HG03139 (cell line): ENCODE results near the gene H2AZ2.
"Not testable (repeated sequence)": the region's sequence is repeated elsewhere in the genome, so short reads cannot be mapped to it uniquely, and the experiment has no call there.

Source experiments
- ATAC-seq: cut with Tn5 transposase; IDR thresholded peaks from one replicate; pipeline ENCODE4 v1.9.1; 2021; ENCODE audit not compliant: unreplicated experiment

Gene H2AZ2

DNA sequence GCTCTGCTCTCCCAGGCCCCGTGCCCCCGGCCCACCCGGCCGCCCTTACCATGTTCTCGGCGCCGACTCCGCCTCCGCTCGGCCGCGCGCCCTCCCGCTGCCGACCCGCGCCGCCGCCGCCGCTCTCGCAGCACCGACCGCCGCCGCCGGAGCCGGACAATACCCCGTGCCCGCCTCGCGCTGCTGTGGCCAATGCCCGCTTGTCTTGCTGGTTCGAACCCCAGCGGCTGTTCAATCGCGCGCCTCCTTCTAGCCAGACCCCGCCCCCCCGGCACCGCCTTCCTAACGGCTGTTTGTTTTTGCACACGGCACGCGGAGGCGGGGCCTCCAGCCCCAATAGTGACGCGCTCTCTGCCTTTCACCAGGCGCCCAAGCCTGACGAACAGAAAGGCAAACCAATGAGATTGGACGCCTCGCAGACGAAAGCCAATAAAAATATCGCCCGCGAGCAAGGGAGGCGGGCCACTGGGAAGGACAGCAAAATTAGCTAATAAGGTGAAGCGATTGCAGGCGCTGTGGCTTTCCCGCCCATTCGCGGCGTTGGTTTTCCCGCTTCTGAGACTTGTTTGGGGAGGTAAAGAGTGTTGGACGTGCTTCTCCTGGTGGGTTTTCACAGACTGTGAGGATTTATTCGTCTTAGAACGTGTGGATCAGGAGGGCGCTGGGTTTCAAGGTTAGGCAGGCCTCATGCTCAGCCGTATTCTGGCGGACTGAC is at the start of gene H2AZ2:
Gene H2AZ2 (minus strand): TSS at position 168 of the 715 bp plus-strand sequence. CDS start 116 bp downstream, at position 52.
- peak; percentile 77 for ATAC-seq

DNA sequence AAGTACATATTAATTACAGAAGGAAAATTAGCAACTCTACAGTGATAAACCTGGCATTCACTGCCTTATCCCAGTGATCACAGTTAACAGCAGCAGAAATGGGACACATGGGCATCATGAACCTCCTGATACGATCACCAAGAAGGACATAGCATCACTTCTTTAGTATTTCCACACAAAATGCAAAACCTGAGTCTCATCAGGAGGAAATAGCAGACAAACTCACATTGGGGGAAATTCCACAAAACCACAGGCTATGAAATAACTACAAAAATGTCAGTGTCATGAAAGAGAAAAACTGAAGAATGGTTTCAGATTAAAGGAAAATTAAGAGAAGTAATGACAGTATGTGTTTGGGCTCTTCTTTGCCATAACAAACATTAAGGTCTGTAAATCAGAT is 49.4 kb upstream of the H2AZ2 start:
- ATAC-seq, result no peak

DNA sequence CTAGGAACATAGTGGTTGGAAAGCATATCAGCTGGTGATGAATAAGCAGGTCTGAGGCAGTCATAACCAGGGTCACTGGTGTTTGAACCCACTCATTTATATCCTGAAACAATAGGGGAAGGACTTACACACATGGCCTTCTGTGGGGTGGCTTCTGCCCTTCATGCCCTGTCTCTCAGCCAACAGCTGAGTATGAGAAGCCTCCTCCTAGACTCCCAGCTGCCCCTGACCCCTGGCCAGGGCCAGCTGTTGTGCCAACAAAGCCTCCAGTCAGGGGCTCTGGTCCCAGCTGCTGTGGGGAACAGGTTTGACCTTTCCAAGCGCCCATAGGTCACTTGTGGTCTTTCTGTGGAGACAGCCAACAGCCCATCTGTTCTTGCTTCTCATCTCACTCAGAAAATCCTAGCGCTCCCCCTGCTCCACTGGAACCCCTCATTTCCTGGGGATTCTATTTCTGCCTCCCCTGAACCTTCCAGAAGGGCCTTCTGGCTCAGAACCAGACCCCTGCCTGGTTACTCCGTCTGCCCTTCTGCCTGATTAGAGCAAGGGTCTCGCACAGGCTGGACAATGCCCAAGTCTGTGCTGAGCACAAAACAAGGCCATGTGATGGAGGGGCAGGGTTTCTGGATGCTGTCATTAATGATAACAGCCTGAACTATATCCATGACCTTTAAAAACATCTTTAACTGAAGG is 47.1 kb upstream of the H2AZ2 start:
- no peak for ATAC-seq

DNA sequence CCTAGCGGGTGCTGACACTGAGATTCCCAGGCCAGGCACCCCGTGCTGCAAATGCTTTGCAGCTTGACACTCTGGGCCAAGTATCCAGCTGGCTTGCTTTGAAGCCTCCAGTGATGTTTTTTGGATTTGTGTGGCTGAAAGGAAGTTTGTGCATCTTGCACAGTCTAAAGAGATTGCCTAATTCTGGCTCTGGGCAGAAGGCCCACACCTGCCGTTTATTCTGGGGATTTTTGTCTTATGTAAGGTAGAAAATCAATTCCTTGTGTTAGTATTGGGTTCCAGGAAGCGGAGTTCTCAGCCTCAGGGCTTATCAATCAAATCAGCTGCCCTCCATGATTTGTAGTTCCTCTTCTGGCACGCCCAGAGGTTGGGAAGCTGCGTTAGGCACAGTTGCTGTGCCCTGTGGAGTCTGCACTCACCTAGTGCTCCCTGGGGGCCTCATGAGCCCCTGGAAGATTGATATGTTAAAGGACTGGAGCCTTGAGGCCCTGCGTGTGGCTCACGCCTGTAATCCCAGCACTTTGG is 45.9 kb upstream of the H2AZ2 start:
- ATAC-seq, result no peak

DNA sequence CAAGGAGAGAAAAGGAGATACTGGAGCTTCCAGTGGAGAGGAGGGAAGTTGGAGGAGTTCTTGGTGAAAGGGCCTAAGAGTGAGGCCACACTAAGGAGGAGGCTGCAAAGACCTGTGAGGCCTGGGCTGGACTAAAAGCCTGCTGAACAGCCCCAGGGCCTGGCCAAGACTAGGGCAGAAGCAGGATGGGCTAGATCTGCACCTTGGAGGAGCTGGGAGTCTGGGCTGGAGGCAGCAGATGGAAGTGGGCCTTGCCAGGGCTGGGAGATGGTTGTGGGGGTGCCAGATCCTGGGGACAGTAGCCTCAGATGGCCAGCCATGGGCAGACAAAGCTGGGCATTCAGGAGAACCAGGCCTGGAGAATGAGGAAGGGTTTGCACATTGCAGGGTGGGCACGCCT is 43.9 kb upstream of the H2AZ2 start:
- ATAC-seq, result no peak

DNA sequence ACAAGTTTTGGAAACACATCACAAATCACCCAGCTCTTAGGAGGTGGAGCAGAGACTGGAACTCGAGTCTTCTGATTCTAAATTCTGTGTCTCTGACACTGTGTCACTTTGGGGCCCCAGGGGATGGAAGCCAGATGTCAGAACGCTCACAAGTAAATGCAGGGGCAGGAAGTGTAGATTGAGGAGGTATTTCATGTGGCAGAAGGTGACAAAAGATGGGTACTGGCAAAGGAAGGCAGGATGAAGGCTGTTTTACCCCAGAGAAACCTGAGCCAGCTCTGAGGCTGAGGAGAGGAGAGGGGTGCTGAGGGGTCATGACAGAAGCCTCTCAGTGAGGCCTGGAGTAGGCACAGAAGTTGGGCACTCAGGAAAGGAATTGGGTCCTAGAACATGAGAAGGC is 43.5 kb upstream of the H2AZ2 start:
- ATAC-seq, result no peak

DNA sequence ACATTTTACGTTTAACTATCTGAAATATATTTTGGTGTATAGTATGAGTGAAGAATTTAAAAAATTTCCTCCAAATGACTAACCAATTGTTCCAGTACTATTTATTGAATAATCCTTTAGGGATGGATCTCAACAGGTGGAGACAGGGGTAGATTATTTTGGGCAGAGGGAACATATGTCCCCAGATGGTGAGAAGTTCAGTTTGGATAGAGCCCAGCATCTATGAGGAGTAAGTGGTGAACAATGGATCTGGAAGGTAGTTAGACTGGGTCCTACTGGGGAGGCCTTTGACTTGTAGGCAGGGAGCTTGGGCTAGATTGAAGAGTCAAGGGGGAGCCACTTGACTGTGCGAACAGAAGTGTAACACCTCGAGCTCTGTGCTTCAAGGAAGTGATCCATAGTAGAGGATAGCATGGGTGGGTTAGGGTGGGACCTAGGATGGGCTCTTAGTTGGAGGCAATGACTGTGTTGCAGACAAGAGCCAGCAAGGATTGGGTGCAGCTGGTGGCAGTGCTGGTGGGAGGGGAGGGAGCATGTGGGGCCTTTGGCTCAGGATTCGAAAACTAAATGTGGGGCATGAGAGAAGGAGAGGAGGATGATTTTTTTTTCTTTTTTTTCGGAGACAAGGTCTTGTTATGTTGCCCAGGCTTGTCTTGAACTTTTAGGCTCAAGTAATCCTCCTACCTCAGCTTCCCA is 41.3 kb upstream of the H2AZ2 start:
- no peak for ATAC-seq

DNA sequence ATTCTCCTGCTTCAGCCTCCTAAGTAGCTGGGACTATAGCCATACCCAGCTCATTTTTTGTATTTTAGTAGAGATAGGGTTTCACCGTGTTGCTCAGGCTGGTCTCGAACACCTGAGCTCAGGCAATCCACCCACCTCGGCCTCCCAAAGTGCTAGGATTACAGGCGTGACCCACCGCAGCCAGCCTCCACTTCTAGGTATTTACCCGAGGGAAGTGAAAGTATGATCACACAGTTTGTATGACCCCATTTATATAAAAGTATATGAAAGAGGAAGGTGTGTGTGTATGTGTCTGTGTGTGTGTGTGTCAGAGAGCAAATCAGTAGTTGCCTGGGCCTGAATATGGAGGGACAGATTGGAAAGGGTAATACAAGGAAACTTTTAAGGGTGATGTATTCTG is 39.4 kb upstream of the H2AZ2 start:
- no peak for ATAC-seq

DNA sequence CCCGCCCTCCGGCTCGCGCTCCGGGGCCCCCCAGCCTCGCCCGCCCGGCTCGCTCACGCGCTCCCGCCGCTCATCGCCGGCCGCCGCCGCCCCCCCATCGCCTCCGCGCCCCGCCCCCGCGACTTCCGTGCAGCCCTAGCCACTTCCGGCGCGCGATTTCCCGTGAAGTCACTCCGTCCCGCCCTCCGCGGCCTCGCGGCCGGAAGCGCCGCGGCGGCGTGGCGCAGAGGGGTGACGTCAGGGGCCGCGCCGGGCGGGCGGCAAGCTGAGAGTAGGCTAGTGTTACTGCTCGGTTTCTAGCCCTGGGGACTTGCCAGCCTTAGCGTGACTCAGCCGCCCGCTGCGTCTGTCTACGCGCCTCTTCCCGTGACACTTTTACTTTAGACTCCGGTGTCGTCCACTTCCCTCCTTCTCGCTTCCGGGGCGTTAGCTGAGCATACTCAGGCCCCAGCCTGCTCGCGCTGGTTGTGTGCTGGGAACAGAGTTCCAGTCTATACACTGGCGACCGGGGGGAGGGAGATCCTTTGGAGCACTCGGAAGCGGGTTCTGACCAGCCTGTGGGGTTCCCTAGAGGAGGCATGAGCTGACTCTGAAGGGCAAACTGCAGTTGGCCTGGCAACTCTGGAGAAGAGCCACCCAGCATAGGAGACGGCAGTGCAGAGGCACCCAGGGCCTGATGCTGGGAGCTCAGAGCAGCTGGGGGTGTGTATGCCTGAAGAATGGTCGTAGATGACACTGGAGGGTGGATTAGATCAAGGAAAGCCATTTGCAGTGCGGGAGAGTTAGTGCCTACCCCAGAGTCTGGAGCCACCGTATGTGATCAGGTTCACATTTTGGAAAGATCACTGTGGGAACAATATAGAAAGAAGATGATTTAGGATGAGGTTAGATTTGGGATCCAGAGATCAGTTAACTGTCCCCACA is 37.8 kb upstream of the H2AZ2 start, which contains the start of gene PURB:
Gene PURB (minus strand): TSS at position 137 of the 924 bp plus-strand sequence. CDS start 182 bp downstream, outside the sequence.
- peak; percentile 85 for ATAC-seq

DNA sequence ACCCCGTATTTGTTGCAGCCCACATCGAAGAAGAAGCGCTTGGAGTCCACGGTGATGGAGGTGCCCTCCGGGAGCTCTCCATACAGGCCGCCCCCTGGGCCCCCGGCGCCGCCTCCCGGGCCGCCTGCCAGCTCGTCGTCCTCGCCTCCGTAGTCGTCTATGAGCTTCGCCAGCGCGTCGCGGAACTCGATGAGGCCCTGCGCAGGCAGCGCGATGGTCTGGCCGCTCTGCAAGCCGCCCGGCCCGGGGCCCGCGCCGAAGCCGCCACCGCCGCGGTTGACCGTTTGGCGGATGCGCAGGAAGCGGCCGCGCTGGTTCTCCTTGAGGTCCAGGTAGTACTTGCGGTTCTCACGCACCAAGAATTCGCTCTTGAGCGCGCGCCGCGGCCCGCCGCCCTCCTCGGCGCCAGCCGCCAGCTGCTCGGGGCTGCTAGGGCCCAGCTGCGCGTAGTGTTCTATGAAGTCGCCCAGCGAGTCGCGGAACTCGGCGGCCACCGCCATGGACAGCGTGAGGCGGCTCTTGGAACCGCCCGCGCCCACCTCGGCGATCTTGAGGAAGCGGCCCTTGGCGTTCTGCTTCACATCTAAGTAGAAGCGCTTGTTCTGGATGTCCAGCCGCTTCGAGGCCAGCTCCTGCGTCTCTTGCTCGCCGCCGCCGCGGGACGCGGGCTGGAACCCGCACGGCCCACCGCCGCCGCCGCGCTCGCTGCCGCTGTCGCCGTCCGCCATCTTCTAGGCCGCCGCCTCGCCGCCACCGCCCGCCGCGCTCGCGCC is 36.9 kb upstream of the H2AZ2 start:
- peak; percentile 11 for ATAC-seq

DNA sequence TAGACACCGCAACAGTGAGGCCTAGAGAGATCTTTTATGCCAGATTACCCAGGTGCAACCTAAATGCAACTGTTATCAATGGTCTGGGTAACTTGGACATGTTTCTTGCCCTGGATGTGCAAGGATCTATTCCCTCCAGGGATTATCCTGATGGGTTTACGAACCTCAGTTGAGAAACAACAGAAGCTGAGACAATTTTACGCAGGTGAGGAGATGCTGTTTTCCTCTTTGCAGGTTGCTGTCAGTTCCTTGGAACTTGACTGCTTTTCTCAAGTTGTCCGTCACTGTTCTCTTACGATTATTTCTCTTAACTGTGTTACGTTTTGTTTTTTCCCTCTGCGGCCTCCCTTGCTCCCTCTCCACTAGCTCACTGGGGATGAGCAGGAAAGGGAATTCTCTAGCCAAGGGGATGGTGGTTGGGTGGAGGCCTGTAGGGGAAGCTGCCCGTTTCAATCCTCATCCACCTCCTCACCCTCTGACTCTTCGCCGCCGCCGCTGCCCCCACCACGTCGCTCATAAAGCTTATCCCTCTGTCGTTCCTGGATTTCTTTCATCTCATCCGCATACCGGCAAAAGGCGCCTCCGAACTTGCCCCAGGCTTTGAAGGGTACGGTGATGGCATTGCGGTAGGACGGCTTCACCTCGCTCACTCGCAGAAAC is 36.2 kb upstream of the H2AZ2 start:
- ATAC-seq, result no peak

DNA sequence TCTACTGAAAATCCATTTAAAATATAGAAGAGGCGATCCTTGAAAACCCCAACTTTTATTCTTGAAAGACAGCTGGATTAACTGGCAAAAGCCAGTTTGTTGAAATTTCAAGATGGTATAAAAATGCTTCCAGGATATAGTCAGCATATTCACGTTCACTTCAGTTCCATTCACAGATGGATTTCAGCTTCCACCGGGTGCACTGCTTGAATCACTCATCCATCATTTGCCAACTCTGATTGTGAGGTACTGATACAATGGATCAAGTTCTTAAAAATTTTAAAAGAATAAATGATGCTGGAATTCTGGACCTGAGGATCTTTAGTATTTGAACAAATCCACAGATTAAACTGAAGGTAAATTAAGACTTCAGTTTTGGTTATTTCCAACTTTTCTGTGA is 35.0 kb upstream of the H2AZ2 start:
- no peak for ATAC-seq

DNA sequence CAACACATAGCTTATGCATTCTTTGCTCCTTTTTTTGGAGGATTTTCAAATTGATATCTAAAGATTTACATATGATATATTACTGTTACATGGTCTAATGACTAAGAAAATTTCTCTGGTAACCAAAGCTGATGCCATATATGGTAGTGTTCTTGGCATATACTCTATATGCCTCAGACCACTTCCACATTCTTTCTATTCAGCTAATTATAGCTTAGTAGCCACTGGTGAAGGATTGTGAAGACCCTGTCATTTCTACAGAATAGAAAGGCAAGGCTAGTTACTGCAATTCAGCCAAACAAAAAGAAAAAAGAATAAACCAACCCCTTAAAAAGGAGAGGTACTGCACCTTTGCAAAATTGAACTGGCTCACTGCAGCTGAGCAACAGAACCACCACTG is 33.7 kb upstream of the H2AZ2 start:
- no peak for ATAC-seq

DNA sequence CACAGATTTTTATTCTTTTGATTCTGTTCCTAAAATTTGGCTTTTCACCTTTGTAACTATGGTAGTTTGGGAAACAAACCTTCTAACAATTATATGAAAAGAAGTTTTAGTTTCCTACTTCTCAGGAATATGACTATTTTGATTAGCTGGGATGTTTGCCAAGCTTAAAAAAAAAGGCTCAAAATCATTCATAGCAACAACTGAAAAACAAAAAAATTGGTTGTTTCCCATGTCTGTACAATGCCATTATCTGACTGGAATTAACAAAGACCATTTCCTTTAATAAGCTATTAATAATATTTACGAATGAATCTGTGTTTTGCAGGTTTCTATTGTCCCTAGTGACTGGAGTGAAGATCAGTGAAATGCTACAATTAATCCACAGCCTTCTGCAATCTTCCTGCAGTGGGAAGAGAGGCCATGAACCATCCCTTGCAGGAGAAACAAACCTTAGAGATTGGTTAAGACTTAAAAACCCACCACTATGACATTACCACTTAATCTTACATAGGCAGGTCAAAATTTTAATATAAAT is 33.2 kb upstream of the H2AZ2 start:
- ATAC-seq, result no peak

DNA sequence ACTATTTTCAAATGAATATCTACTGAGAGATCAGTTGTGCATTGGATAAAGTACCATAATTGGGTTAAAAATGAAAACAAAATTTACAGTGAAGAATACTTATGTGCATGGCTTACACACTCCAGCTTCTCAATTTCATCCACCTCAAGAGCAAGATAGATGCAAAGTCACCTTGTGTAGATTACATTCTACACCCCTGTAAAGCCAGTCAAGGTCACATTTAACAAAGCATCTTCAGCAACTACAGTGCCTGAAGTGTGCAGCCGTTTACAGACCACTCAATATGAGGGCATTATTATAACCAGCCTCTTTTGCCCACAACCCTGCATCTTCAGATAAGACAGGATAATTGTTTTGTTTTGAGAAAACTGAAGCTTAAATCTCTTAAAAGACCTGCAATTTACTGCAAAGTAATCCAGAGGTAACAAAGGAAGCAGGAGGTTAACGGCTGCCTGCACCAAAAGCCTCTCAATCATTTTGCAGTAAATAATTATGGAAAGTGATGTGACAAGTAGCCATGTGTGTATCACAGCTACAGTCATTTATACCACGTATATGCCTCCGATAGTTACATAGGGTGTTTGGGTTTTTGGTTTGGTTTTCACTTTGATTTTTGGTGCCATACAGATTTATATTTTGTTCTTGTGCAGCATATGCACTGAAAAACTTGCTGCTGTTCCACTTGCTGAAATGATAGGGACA is 32.6 kb upstream of the H2AZ2 start:
- ATAC-seq, result no peak

DNA sequence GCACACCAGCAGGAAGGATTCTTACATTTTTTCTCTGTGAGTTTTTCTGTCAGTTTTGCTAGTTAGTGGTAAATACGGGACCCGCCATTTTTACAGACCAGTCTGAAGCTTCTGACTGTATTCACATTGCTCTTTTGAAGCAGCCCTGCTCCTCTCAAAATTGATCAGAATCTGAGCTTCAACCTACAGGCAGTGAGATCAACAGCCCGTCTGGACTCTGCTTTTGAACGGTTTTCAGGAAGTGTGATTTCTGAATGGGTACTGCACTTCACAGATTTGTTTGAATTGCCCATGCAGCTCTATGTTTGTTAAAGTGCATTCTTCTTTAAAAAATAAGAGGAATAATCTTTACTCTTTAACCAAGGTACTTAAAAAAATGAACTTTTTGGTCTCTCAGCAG is 28.5 kb upstream of the H2AZ2 start:
- no peak for ATAC-seq

DNA sequence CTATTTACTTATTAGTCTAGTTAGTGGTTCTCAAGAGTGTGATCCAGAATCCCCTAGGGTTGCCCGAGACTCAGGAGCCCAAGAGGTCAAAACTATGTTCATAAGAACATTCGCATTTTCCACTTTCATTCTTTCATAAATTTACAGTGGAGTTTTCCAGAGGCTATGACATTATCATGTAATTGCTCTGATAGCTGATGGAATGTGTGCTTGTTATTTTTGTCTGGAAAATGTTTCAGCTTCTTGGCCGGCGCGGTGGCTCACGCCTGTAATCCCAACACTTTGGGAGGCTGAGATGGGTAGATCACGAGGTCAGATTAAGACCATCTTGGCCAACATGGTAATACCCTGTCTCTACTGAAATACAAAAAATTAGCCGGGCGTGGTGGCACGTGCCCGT is 27.4 kb upstream of the H2AZ2 start:
- no peak for ATAC-seq

DNA sequence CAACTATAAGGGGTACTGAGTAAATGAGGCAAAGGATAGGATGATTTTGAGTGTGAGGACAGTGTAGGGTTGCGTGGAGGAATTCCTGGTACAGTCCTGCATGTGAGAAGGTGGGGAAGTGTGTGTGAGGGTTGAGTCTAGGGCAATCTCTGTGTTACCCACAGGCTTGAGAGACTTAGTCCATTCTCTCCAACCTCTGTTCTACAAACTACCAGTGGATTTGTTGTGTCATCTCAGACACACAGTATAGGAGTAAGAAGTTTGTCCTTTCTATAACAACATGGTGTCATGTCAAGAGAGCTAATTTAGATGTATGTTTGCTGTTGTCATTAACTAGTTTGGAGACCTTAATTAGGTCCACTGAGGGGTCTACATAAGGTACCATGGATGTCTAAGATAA is 24.9 kb upstream of the H2AZ2 start:
- no peak for ATAC-seq

DNA sequence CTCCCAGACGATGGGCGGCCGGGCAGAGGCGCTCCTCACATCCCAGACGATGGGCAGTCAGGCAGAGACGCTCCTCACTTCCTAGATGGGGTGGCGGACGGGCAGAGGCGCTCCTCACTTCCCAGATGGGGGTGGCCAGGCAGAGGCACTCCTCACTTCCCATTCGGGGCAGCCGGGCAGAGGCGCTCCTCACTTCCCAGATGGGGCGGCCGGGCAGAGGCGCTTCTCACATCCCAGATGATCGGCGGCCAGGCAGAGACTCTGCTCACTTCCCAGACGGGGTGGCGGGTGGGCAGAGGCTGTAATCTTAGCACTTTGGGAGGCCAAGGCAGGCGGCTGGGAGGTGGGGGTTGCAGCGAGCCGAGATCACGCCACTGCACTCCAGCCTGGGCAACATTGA is 24.0 kb upstream of the H2AZ2 start:
- ATAC-seq, result not testable (repeated sequence)
